Measurements from ENCODE around the gene RBFOX1.

RBFOX1 gene

GRCh38 chr16:7755347-7755882, 422.8 kb downstream of the RBFOX1 start:
- Histone ChIP-seq H3F3A (ENCODE audit: insufficient read depth, low read length) (no peaks in the 10 kb centered on the region), H3K4me1 (ENCODE audit: insufficient read depth, low read length, severe bottlenecking) (no peaks in the 10 kb centered on the region), H3K36me3 (ENCODE audit: insufficient read depth, low read length) (no peaks in the 10 kb centered on the region), H4K20me1 (ENCODE audit: insufficient read depth, low read length) (no peaks in the 10 kb centered on the region), H3K9ac (ENCODE audit: low read length) (no peak overlapping the region), H3K27ac (ENCODE audit: low read depth, low read length, poor library complexity, severe bottlenecking) (no peak overlapping the region), H3K4me2 (ENCODE audit: low read length) (no peak overlapping the region), H3K9me2 (ENCODE audit: low read depth, low read length) (no peaks in the 10 kb centered on the region), H3K4me3 (ENCODE audit: low read depth, low read length, poor library complexity, severe bottlenecking) (no peak overlapping the region), H3K9me3 (ENCODE audit: low read length) (no peaks in the 10 kb centered on the region), H3K79me2 (ENCODE audit: insufficient read depth, low read length) (no peaks in the 10 kb centered on the region), H2AFZ (ENCODE audit: low read length) (no peak overlapping the region), H3K27me3 (ENCODE audit: insufficient read depth, low read length) (no peaks in the 10 kb centered on the region)
- no peak for TF ChIP-seq CTCF (IDR thresholded peaks at IDR 0.05; ENCODE audit: low read length)
- no peak for TF ChIP-seq EZH2 (IDR thresholded peaks at IDR 0.05; ENCODE audit: borderline replicate concordance, low read length)

All from OCI-LY1 (cell line).